Stimulated activated naive CD8-positive, alpha-beta T cell treated with anti-CD3 and anti-CD28 coated beads, Interleukin-15, Interleukin-2, amounts not matched to agents 100 ng/mL and 50 ng/mL, for 24 hours (primary cell): ENCODE measurements around the gene TM2D3.
"Not testable (repeated sequence)": the region's sequence is repeated elsewhere in the genome, so short reads cannot be mapped to it uniquely, and the experiment has no call there.

Source experiments
- H3K27ac Mint-ChIP-seq: one replicate; pipeline ENCODE4 v1.8.0; 2021; ENCODE audit warnings: mild to moderate bottlenecking, mixed read lengths
- H3K27me3 Mint-ChIP-seq: one replicate; pipeline ENCODE4 v1.8.0; 2021; ENCODE audit warnings: mixed read lengths
- H3K36me3 Mint-ChIP-seq: one replicate; pipeline ENCODE4 v1.8.0; 2021; ENCODE audit warnings: low read depth, mixed read lengths
- H3K4me1 Mint-ChIP-seq: one replicate; pipeline ENCODE4 v1.8.0; 2021; ENCODE audit warnings: low read depth, mixed read lengths
- H3K4me3 Mint-ChIP-seq: one replicate; pipeline ENCODE4 v1.8.0; 2021; ENCODE audit warnings: mild to moderate bottlenecking, mixed read lengths
- H3K9me3 Mint-ChIP-seq: one replicate; pipeline ENCODE4 v1.8.0; 2021; ENCODE audit warnings: mixed read lengths

The TM2D3 gene

DNA sequence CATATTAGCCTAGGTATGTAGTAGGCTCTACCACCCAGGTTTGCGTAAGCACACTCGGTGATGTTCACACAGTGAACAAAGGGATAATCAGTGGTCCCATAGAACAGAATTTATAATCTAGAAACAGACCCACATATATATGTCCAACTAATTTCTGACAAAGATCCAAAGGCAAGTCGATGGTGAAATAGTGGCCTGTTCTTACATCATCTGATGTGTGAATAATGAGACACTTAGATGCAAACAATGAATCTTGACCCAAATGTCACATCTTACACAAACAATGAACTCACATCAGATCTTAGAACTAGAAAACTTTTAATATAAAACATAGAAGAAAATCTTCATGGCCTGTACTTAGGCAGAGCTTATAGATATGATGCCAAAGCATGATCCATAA, 17.6 kb upstream of the TM2D3 start:
- Mint-ChIP-seq H3K4me1 (peaks cover 6% of the 10 kb centered on the region), H3K4me3 (no peak overlapping the region), H3K27ac (peak overlapping the region; percentile 21), H3K9me3 (no peaks in the 10 kb centered on the region), H3K27me3 (no peaks in the 10 kb centered on the region), H3K36me3 (peaks cover 58% of the 10 kb centered on the region)

DNA sequence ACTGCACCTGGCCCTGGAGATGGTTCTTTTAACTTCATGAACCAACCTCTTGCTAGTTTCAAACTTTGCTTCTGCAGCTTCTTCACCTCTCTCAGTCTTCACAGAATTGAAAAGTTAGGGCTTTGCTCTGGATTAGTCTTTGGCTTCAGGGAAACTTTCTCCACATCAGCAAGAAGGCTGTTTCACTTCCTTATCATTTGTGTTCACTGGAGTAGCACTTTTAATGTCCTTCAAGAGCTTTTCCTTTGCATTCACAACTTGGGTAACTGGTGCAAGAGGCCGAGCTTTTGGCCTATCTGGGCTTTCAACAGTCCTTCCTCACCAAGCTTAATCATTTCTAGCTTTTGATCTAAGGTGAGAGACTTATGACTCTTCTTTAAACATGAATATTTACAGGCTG, 15.7 kb upstream of the TM2D3 start:
- H3K4me1 Mint-ChIP-seq, result peaks cover 13% of the 10 kb centered on the region
- H3K9me3 Mint-ChIP-seq, result no peaks in the 10 kb centered on the region
- H3K27me3 Mint-ChIP-seq, result no peaks in the 10 kb centered on the region
- H3K27ac Mint-ChIP-seq, result no peak overlapping the region
- H3K36me3 Mint-ChIP-seq, result peaks cover 42% of the 10 kb centered on the region
- H3K4me3 Mint-ChIP-seq, result no peak overlapping the region

DNA sequence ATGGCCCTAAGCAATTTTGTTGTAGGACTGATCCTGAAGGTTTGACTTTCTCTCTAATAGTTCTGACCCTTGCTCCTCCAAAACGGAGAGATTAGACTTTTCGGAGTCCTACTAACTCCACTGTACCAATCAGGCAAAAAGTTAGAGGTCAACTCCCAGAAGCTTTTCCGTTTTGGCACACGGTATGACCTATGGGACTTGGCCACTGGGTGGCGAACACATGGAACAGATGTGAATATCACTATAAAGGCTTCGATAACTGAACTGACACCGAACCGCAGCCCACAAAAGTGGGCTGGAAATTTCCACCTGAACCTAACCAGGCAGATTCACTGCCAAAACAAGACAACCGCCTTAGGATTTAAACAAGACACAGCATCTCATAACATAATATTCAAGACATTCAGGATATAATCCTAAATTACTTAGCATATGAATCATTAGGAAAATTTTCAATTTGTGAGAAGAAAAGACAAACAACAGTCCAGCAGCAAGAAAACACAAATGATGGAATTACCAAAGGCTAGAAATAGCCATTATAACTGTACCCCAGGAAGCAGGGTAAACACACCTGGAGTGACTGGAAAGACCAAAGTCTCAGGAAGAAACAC, 12.2 kb upstream of the TM2D3 start:
- Mint-ChIP-seq H3K9me3 (no peaks in the 10 kb centered on the region), H3K4me3 (no peak overlapping the region), H3K27me3 (no peaks in the 10 kb centered on the region), H3K27ac (peak overlapping the region; percentile 7), H3K36me3 (peaks cover 19% of the 10 kb centered on the region), H3K4me1 (peaks cover 13% of the 10 kb centered on the region)

DNA sequence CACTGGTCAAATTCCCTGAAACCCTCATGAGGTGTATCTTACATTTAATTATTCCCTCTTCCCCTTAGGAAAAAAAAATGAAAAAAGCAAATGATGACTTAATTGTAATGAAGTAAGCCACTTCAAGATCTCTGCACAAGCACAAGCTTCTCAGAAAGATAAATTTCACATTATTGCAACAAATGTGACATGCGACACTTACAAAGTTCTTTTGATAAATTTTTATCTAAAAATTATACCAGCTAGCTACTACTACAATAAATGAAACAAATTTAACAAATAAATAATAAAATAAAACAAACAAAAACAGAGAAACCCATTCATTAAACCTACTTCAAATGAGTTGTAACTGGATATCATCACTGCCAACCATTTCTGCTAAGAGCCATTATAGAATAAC, 10.0 kb upstream of the TM2D3 start:
- Mint-ChIP-seq H3K4me3 (no peak overlapping the region), H3K27me3 (no peaks in the 10 kb centered on the region), H3K36me3 (peaks cover 10% of the 10 kb centered on the region), H3K4me1 (peaks cover 13% of the 10 kb centered on the region), H3K9me3 (no peaks in the 10 kb centered on the region), H3K27ac (no peak overlapping the region)

DNA sequence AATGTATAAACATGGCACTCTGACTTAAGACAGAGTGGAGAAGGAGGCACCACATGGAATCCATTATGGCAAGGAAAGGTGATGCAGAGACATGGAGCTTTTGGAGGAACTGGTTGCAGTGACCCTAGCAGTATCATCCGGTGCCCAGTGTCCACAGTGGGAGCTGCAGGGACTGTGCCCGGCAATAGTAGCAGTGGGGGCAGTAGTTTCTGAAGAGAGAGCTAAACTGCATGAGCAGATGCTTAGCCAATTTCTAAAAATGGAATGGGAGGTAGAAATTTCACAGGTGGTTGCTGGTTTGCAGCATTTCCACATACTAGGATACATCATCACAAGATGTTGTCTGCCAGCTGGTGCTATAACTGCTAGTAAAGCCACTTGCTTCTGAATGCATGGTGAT, 7.8 kb upstream of the TM2D3 start:
- Mint-ChIP-seq H3K27ac (no peak overlapping the region), H3K27me3 (no peaks in the 10 kb centered on the region), H3K4me3 (no peak overlapping the region), H3K9me3 (no peaks in the 10 kb centered on the region), H3K36me3 (peaks cover 4% of the 10 kb centered on the region), H3K4me1 (peaks cover 10% of the 10 kb centered on the region)

DNA sequence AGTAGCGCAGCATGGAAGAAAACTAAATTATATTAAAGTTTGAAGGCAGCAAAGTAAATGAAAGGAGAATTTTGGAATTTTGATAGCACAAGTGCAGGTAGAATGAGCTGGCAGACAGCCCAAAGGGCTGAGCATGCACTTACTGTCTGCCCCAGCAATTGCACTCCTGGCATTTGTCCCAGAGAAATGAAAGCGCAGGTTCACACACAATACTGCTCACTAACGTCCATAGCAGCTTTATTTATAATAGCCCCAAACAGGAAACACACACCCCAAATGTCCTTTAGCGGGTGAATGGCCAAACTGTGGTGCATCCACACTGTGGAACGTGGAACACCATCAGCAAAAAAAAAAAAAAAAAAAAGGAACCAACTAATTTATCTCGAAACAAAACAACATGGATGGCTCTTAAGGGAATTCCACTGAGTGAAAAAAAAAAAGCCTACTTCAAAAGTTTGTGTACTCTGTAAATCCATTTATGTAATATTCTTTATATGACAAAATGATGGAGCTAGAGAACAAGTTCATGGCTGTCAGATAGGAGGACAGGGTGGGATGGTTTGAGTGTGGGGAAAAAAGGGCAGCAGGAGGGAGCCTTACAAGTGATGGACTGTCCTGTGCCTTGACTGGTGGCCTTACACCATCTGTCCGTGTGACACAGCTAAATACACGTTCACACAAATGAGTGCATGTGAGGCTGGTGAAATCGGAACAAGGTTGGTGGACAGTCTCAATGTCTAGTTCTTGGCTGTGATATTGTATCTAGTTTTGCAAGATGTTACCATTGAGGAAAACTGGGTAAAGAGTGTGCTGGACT, 6.0 kb upstream of the TM2D3 start:
- Mint-ChIP-seq H3K4me1 (peaks cover 16% of the 10 kb centered on the region), H3K27me3 (no peaks in the 10 kb centered on the region), H3K4me3 (no peak overlapping the region), H3K36me3 (peaks cover 8% of the 10 kb centered on the region), H3K27ac (no peak overlapping the region), H3K9me3 (no peaks in the 10 kb centered on the region)

DNA sequence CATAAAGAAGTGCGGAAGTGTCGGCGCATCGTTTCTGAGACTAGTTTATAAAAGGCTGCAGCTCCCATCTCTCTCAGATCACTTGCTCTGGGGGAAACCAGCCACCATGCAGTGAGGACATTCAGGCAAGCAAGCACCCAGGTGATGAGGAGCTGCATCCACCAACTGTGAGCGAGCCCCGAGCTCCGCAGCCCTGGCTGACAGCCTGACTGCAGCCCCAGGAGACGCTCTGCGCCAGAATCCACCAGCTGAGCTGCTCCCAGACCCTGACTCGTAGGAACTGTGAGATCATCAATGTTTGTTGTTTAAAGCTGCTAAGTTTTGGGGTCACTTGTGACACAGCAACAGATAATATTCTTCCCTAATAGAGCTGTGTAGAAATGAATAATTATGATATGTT, 5.0 kb upstream of the TM2D3 start:
- peaks cover 19% of the 10 kb centered on the region for H3K4me1 Mint-ChIP-seq
- peaks cover 8% of the 10 kb centered on the region for H3K36me3 Mint-ChIP-seq
- no peak overlapping the region for H3K4me3 Mint-ChIP-seq
- no peaks in the 10 kb centered on the region for H3K9me3 Mint-ChIP-seq
- no peak overlapping the region for H3K27ac Mint-ChIP-seq
- H3K27me3 Mint-ChIP-seq, result no peaks in the 10 kb centered on the region

DNA sequence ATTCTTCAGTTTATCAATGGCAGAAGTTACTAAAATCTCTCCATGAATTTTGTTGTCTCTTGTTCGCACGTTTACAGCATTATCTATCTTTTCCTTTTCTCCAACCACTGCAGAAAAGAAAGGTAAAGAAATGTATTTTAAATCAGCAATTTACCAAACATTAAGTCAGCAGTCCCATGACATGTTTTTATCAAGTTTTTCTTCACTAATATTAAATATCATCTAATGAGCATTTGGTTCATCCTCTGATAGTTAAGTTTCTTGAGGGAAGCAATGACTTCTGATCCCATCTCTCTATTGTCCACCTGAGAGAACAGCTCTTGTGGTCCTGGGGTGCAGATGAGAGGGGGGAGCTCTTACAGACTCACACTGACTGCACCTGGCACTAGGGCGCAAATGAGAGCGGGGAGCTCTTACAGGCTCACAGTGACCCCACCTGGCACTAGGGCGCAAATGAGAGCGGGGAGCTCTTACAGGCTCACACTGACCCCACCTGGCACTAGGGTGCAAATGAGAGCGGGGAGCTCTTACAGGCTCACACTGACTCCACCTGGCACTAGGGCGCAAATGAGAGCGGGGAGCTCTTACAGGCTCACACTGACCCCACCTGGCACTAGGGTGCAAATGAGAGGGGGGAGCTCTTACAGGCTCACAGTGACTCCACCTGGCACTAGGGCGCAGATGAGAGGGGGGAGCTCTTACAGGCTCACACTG, 2.6 kb upstream of the TM2D3 start:
- Mint-ChIP-seq H3K36me3 (peaks cover 13% of the 10 kb centered on the region), H3K27ac (peak overlapping the region; percentile 74), H3K4me1 (peaks cover 35% of the 10 kb centered on the region)
- not testable (repeated sequence) for H3K4me3 Mint-ChIP-seq, H3K9me3 Mint-ChIP-seq, H3K27me3 Mint-ChIP-seq

DNA sequence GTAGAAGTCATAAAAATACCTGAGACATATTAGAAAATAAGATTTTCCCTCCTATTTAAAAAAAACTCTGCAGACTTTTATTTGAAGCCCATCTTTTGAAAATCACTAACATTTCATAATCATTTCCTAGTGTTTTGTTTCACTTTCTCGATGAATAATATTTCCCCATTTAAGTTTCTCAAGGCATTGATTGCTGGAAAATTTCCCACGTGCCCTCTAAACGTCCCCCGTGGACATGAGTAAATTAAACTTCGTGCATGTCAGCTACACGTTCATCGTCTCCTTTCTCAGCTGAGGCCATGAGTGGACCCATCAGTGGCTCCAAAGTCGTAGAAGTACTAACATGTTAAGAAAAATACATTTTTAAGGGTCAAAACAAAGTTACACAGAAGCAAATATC, 2.0 kb upstream of the TM2D3 start:
- Mint-ChIP-seq H3K27ac (peak overlapping the region; percentile 74), H3K4me3 (no peak overlapping the region), H3K27me3 (no peaks in the 10 kb centered on the region), H3K9me3 (no peaks in the 10 kb centered on the region), H3K36me3 (peaks cover 20% of the 10 kb centered on the region), H3K4me1 (peaks cover 41% of the 10 kb centered on the region)

DNA sequence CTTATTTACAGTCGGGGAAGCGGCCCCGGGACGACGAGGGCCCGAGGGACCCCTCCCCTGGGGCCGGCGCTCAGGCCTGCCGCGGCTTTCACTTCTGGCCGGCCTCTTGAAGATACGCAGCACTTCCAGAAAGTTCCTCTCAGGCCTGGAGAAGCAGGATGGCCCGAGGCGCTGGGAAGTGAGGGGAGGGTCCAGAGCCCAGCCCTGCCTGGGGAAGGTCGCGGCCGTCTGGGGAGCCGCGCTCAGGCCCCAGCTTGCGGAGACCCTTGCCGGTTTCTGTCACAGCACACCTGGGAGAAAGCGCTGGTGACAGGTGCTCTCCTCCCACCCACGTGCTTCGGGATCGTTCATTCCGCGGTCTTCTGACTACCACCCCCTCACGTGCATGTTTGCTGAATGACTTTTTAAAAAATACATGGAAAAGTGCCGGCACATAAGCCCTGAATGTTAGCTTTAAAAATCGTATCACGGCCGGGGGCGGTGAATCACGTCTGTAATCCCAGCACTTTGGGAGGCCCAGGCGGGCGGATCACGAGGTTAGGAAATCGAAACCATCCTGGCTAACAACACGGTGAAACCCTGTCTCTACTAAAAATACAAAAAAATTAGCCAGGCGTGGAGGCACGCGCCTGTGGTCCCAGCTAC, 727 bp upstream of the TM2D3 start:
- H3K4me3 Mint-ChIP-seq, result peak overlapping the region; percentile 93
- peaks cover 31% of the 10 kb centered on the region for H3K36me3 Mint-ChIP-seq
- no peaks in the 10 kb centered on the region for H3K9me3 Mint-ChIP-seq
- peak overlapping the region; percentile 98 for H3K27ac Mint-ChIP-seq
- H3K27me3 Mint-ChIP-seq, result no peaks in the 10 kb centered on the region
- peaks cover 44% of the 10 kb centered on the region for H3K4me1 Mint-ChIP-seq

DNA sequence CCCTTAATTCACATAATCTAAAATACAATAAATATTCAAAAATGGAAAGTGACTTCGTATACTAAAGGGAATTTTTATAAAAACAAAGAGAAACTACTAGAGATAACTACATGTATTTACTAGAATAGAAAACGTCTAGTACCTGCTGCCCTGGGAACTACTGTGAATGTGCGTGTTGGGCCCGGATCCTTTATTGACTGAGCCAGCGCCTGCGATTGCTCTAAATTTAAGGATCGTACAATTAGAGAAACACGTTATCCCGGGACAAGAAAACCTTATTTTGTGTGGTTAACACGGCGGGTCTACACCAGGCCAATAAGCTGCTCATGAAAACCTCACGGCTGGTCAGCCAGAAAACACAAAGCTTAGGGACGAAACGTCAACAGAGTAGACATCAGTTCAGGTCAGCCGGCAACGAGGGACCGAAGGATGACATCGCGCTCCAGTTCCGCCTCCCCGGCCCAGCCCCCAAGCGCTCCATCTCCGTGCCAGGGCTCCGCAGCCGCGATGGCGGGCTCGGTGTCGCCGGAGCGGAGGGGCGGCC, 555 bp downstream of the TM2D3 start:
- Mint-ChIP-seq H3K4me1 (peaks cover 44% of the 10 kb centered on the region), H3K27me3 (no peaks in the 10 kb centered on the region), H3K27ac (peak overlapping the region; percentile 96), H3K9me3 (no peaks in the 10 kb centered on the region), H3K4me3 (peak overlapping the region; percentile 93), H3K36me3 (peaks cover 34% of the 10 kb centered on the region)

DNA sequence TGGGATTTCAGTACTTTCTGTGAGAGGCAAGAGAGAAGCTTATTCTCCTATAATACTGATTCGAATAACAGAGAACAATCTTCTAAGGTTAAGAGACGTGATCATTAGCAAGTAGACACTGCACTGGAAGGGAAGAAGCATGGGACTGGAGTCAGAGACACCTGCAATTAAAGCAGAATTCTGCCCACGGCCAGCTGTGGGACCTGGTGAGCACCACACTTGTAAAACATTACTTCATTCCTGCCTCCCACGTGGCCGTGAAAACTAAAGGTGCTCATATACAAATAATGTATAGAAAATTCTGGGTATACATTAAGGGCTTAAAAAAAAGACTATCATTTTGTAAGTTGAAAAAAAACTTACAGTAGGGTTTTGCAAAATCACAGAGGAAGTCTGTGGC, 2.0 kb downstream of the TM2D3 start:
- Mint-ChIP-seq H3K36me3 (peaks cover 48% of the 10 kb centered on the region), H3K4me1 (peaks cover 44% of the 10 kb centered on the region), H3K9me3 (no peaks in the 10 kb centered on the region), H3K27me3 (no peaks in the 10 kb centered on the region), H3K27ac (peak overlapping the region; percentile 56), H3K4me3 (peak overlapping the region; percentile 93)

DNA sequence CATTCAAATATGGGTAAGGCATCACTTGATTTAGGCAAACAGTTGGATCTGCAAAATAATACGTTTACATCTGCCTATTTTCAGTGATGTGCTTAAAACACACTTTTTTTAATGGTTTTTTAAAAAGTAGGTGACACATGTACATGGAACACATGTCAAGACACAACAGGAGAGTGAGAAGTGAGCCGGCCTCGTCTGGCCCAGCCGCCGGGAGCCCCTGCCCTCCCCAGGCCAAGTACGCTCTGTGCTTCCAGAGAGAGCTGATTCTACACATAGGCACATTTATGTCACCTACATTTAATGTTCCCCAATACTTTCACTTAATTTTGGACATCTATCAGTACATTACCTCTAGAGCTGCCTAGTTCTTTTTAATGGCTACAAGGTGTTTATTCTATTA, 3.8 kb downstream of the TM2D3 start:
- H3K4me3 Mint-ChIP-seq, result no peak overlapping the region
- H3K4me1 Mint-ChIP-seq, result peaks cover 36% of the 10 kb centered on the region
- peaks cover 55% of the 10 kb centered on the region for H3K36me3 Mint-ChIP-seq
- no peak overlapping the region for H3K27ac Mint-ChIP-seq
- no peaks in the 10 kb centered on the region for H3K9me3 Mint-ChIP-seq
- H3K27me3 Mint-ChIP-seq, result no peaks in the 10 kb centered on the region

DNA sequence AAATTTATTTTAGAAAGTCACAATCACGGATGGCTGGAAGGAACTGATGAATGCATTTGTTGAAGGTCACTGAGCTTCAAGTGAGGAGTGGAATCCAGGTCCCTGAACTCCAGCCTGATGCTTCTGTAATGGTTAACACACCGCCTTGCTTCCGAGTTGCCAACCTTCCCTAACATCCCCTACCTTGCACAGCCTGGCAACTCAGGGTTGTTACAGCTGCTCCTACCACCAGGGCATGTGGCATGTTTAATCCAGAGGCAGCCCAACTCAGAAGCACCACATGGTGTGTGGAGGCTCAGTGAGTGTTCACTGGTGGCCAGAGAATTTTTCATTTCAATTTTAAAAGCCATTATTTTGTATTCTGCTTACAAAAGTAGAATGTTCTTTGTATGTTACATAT, 4.9 kb downstream of the TM2D3 start:
- H3K27me3 Mint-ChIP-seq, result no peaks in the 10 kb centered on the region
- no peak overlapping the region for H3K4me3 Mint-ChIP-seq
- no peaks in the 10 kb centered on the region for H3K9me3 Mint-ChIP-seq
- peaks cover 61% of the 10 kb centered on the region for H3K36me3 Mint-ChIP-seq
- H3K4me1 Mint-ChIP-seq, result peaks cover 40% of the 10 kb centered on the region
- H3K27ac Mint-ChIP-seq, result no peak overlapping the region

DNA sequence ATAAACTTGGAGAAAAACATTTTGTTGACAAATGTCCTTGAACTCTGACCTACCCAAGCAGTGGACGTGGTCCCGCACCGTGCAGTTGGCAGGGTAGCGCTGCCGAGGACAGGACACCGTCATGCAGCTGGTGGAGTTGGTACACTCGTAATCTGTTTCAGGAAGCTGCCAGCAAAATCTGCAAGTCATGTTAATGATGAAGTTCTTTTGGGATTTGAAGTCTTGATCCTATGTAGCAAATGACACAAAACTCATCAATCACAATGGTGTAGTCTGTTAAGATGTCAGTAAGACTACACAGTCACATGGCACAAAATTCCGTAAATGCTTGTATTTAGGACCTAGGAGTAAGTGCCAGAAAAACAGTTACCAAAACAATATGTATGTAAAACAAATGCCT, 5.5 kb downstream of the TM2D3 start:
- Mint-ChIP-seq H3K9me3 (no peaks in the 10 kb centered on the region), H3K36me3 (peaks cover 67% of the 10 kb centered on the region), H3K4me1 (peaks cover 46% of the 10 kb centered on the region), H3K4me3 (no peak overlapping the region), H3K27ac (peak overlapping the region; percentile 52), H3K27me3 (no peaks in the 10 kb centered on the region)
